T-helper 2 cell treated with Interferon-gamma antibody and Interleukin-4, amounts not matched to agents 100 ng/mL and 5 ng/mL, for 36 hours (primary cell): ENCODE data around the gene DCLK2. TPM values are rescaled to one million over a fixed set of nuclear protein-coding genes. Genes with fewer than 3 reads are reported as not detected.

Source experiments
- intact Hi-C: fragments of 100-400 bp; cut with micrococcal nuclease; formaldehyde crosslinking; loops from one replicate; pipeline ENCODE4 v1.15.1; 2023
- total RNA-seq: library from RNA; stranded (reverse); gene quantifications from 2 replicates; pipeline ENCODE4 v1.2.3, GENCODE V29; 2022

Gene DCLK2
- total RNA-seq, 1 donor from 2014 or later, result 0.16 TPM

DNA sequence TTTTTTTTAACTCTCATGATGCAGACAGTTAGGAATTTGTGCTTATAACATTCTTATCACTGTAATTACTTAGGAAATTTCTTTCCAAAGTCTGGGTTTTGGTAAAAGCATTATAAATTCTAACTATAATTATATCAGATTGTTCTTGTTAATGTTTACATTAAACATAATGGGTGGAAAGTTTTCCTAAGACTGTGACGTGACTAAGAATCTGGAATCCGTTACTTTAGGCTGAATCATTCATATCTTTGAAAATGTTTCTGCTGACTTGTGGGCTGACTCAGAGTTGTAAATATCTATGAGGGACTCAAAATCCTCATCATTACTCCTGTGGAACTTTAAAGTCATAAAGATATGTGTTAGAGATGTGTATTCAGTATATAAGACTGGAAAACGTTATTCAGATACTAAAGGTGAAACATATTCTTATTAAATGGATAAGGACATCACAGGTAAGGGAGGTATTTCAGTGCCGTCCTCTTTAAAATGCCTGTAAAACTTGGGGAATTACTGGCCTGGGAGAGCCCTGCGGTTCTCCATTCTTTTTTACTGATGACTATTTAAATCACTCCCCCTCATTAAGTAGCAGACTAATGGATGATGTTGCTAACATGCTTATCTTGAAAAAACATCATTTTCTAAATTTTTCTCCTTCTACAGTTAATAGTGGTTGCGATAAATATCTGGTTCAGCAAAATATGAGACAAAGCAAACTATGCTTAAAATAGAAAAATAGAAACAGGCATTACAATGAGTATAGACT is 159.0 kb downstream of the DCLK2 start:
- intact Hi-C loops, result no loop called here

DNA sequence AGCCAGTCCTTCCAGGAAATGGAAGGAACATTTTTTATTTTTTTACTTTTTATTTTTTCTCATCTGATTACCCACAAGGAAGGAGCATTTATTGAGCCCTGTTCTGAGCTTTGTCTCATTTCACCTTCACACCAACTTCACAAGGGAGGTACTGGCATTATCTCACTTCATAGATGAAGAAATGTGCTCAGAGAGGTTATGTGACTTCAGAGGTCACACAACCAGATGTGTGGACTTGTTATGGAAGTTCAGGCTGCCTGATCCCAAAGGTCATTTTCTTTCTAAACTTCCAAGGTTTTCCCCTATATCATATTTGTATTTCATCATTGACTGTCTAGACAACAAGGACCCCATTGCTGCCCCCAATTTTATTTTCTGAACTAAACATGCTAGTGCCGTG is 160.3 kb downstream of the DCLK2 start:
- intact Hi-C loops, result no loop called here

DNA sequence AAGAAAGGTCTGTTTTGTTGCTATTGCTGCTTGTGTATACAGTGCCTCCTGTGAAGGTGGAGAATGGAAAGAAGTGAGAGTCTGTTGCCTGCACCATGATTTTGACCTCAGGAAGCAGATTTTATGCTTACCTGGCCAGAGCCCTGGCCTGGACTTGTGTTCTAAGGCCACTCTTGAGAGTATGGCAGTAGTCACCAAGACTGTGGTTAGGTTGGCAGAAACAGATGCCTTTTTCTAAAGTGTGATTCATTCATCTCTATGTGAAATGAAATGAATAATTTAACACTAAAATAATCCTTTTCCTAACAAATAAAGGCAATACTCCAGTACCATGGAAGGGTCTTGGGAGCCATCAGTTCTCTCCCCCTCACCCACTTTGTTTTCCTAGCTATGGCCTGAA is 161.8 kb downstream of the DCLK2 start:
- intact Hi-C loops, result loop anchor here (5.0 kb wide), 1 partner anchor 627 kb away; no protein-coding TSS in a partner anchor

DNA sequence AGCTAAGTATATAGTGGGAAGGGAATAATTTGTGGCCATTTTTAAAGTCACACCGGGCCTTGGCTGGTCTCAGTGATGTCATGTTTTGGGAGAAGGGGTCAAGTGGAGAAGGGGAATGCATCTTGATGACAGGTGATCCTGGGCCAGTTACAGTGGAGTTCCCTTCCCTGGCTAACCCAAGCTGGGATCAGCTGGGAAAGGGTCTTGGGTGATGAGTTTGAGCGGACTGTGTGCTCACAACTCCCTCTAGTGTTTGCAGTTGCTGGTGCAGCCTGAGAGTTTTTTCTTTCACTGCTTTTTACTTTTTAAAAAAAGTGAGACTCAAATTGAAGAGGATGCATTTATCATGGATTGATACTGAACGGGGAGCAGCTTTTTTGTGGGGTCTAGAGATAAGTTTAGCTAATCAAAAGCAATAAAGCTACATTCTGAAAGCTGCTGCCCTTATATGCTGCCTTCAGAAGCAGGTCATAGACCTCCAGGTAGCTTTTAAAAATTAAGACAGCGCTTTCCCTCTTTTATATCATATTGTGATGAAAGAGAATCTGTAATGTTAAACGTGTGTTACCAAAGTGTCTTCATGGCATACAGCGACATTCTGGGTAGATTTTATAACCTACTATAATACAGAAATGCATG is 164.7 kb downstream of the DCLK2 start:
- intact Hi-C loops, result loop anchor here (1.0 to 5.0 kb wide), 2 partner anchors 262 to 624 kb away; no protein-coding TSS in a partner anchor

DNA sequence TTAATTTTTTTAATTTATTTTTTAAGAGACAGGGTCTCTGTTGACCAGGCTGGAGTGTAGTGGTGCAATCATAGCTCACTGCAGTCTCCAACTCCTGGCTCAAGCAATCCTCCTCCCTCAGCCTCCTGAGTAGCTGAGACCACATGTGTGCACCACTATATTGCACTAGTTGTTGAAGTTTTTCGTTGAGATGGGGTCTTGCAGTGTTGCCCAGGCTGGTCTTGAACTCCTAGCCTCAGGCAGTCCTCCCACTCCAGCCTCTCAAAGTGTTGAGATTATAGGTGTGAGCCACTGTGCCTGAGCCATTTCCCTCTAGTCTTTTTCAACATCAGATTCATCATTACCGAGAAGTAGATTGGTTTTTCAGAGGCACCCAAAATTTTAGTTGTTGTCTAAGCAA is 165.7 kb downstream of the DCLK2 start:
- intact Hi-C loops, result loop anchor here (1.0 to 5.0 kb wide), 2 partner anchors 263 to 623 kb away; no protein-coding TSS in a partner anchor

DNA sequence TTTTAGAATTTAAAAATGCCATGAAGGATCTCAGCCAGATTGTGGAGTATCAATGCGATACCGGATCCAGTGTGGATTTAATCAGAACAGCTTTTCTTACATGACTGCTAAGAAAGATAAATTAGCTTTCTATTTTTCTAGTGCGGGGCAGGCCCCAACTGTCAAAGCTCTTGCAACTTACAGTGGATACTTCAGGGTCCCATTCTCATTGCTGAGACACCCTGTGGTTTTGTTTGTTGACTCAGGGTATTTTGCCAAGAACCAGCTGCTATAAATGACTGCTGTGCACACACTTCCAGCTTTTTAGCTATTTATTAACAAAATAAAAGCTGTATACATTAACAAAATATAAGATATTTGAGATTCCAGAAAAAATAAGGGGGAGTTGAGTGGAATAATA is 166.4 kb downstream of the DCLK2 start:
- intact Hi-C loops, result loop anchor here (5.0 kb wide), 1 partner anchor 623 kb away; no protein-coding TSS in a partner anchor

DNA sequence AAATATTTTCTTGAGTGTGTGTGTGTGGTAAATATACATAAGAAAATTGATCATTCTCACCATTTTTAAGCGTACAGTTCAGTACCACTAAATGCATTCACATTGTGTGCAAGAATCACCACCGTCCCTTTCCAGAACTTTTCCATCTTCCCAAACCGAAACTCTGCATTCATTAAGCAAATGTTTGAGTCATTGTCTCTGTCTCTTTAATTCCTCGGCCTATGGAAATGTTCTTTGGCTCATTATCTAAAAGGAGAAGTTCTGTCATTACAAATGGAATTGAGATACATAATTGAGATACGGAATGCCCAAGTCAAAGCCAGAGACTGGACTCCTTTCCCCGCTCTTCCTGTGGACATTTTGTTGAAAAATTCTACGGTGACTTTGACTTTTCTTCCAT is 168.9 kb downstream of the DCLK2 start:
- intact Hi-C loops, result no loop called here

DNA sequence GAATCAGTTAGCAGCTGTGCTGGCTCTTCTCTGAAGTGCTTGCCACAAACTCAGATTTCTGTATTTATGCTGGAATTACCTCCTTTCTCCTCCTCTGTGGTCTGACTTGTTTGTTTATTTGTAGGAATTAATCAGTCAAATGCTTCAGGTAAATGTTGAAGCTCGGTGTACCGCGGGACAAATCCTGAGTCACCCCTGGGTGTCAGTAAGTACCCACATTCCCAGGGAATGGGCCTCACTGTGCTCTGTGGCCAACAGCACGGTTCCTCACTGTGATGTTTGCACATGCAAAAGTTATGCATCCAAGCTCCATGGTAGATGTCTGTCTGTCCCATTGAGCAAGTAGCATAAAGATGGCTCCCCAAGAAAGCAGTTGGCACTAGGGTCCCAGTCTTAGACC is 169.9 kb downstream of the DCLK2 start:
- intact Hi-C loops, result no loop called here

DNA sequence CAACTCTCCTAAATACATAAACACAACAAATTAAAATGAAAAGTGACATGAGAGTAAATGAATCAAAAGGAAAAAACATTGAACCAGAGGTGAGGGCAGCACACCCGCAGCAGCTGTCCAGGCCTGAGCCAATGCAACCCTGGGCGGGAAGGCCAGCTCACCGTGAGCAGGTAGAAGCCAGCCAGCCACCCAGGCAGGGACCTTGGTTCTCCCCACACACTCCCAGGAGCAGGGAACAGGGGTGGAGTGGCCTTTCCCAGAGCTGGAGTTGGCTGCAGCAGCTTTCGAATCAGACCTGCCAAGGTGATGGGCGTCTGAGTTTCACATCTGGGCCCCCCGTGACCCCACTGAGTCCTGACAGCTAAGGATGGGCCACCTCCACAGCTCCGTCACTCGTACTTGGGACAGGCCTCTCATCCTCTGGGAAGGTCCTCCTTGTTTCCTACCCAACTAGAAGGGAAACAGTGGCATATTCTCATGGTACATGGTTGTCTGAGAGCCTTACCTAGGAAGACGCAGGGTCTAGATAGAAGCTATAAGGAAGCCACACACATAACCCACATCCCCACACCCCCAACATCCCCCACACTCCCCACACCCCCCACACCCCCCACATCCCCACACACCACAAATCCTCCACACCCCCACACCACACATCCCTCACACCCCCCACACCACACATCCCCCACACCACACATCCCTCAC is 172.2 kb downstream of the DCLK2 start:
- intact Hi-C loops, result no loop called here

DNA sequence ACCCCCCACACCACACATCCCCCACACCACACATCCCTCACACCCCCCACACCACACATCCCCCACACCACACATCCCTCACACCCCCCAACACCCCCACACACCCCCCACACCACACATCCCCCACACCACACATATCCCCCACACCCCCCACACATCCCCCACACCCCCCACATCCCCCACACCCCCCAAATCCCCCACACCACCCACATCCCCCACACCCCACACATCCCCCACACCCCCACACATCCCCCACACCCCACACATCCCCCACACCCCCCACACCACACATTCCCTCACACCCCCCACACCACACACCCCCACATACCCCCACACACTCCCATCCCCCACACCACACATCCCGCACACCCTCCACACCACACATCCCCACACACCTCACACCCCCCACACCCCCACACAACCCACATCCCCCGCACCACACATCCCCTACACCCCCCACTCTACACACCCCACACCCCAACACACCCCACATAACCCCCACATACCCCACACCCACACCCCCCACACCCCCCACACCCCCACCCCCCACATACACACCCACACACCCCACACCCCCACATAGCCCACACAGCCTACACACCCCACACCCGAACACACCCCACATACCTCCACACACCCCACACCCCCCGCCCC is 172.9 kb downstream of the DCLK2 start:
- intact Hi-C loops, result no loop called here

DNA sequence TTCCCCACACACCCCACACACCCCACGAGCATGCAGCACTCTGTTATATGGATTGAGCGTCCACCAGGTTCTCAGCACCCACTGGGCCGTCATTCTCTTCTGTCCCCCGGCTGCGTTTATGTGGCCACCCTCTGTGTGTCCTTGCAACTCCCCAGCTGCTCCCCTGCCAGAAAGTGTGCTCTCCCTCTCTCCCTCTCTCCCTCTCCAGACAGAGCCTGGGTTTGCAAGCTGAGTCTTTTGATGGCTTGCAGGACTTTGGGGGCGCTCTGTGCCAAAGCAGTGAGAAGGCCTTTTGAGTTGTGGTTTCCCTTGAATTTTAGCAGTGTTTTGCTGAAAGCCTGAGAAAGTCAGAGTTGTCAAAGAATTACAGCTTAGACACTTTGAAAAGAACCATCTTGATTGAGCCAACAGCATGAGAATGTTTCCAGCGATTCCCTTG is 173.5 kb downstream of the DCLK2 start:
- intact Hi-C loops, result no loop called here

DNA sequence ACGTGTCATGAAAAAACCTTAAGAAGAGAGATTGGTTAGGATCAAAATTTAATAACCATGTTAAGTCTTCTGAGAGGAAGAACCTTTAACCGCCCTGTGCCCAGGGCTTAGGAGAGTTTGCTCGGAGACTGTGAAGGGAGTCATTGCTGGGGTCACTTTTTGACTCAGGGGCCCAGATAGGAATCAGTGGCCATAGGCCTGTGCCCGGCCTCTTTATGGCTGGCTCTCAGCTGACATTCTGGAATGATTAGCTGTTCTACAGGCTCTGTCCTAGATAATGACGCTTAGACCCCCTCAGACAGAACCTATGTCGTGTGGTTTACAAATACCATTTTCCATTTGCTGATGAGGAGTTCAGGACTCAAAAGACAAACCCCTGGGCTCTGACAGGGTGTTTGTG is 174.1 kb downstream of the DCLK2 start:
- intact Hi-C loops, result no loop called here

DNA sequence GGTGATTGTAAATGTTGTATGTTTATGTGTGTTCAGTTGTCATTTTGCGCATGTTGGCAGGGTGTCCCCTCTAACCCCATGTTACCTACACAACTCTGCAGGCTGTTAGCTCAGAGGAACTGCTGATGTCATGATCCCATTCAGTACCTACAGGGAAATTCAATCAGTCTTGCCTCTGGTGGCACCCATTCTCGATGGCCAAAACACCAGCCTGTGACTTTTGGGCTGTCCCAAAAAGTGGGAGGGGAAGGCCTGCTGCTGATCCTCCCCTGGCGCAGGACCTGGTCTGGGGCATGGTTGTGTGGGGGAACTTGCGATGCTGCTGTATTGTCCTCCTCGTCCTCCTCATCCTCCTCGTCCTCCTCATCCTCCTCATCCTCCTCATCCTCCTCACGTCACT is 174.5 kb downstream of the DCLK2 start:
- intact Hi-C loops, result no loop called here

DNA sequence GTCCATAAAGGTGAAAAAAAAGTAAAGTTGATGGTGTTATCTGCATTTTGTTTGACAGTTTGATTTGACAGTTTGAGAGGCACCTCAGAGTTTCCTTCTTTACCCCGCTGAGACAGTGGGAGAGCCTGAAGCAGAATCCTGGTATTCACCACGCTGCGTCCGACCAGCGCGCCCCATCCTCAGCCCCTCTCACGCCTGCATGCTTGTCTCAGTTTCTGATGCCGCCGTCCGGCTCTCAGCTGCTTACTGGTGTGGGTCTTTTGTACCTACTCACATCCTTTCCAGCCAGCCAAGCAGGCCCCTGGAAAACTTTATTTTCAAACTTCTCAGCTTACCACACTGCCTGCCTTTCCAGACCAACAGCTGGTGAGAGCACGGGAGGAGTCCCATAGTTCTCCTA is 175.2 kb downstream of the DCLK2 start:
- intact Hi-C loops, result no loop called here

DNA sequence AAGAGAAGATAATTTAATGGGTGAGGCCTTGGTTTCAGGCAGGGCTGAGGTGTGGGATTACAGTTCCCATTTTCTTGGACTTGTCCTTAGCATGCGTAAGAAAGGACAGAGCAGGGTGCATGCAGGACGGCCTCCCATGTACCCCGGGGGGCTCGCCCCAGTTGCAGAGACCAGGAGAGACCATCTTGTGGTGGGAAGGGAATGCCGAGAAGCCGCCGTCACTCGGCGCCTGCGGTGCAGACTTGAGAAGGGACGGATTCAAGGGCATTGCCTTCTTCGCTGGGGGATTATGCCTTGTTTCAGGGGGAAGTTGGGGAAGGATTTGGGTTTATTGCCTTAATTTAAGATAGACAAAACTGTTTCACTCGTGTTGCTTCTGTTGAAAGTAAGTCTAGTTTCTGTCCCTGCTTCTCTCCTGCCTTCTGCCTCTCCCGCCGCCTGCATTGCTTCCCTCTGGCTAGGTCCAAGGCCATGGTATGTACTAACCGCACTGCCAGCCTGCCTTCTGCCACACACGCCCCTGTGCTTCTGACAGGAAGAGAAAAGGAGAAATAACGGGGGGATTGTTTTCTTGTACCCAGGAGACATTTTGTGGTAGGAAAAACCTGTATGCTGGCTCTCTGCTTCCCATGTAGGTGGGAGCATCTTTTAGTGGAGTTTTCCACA is 175.9 kb downstream of the DCLK2 start:
- intact Hi-C loops, result no loop called here

DNA sequence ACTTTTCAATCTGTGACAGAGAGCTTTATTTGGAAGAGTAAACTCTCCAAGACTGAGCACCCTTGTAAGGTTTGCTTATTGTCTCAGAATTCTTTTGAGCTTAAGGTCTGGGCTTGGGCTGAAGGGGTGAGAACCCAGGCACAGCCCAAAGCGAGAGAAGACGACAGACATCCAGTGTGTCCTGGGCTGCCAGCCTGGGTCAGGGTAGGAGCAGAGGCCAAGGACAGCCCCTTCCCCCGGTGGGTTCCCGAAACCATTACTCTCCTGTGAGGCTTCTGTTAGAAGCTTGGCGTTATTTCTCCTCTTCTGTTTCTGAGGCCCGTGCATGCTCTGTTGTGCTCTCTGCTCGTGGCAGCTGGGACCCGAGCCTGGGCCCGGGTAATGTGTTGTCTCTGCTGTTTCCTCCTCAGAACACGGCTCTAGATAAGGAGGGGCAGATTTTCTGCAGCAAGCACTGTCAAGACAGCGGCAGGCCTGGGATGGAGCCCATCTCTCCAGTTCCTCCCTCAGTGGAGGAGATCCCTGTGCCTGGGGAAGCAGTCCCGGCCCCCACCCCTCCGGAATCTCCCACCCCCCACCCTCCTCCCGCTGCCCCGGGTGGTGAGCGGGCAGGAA is 177.5 kb downstream of the DCLK2 start:
- intact Hi-C loops, result no loop called here

DNA sequence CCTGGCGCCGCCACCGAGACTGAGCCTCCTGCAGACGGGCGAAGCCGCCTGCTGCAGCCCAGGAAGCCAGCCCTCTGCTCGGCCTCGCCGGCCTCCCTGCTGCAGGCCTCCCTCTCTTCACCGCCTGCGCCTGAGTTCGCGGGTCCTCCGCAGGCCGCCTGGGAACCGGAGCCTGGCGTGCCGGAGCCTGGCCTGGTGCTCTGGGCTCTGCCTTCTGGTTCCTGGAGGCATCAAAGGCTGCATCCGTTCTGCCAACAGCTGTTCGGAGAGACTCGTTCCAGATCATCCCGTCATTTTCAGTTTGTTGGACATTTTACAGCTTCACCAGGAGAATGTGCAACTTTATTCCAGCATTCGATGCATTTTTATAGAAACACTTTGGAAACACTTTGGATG is 178.0 kb downstream of the DCLK2 start:
- intact Hi-C loops, result no loop called here

DNA sequence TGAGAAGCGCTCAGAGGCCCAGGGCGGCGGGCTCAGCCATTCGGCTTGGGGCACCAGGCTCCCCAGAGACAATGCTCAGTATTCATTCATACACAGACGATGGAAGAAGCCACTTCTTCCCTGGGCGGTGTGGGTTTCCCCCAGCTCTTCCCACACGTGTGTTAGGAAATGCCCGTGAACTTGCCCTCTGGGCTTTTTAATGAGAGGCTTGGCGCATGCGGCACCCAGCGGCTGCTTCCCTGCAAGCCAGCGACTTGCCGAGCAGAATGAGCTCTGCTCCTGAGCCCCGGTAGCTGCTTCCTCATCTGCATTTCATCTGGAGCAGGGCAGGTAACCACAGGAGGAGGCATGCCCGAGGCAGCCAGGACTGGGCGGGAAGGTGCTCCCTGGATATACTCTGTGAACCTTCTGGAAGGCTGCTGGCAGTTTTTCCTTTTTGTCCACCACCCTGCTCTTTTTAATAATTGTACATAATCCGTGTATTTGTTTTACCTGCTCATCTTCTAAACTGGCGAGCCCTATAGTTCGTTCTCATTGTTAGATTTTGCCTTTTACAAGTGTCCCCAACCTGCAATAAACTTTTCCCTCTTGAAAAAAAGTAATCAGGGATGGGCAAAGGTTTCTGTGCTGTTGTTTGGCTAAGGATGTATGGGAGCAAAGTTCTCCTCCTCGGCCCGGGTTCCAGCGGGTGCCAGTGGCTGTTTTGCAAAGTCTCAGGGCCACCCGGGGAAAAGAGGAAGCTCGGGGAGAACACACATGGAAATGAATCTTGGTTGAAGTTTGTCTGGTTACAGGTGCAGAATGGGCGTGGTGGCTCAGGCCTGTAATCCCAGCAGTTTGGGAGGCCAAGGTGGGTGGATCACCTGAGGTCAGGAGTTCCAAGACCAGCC is 178.8 kb downstream of the DCLK2 start:
- intact Hi-C loops, result no loop called here

DNA sequence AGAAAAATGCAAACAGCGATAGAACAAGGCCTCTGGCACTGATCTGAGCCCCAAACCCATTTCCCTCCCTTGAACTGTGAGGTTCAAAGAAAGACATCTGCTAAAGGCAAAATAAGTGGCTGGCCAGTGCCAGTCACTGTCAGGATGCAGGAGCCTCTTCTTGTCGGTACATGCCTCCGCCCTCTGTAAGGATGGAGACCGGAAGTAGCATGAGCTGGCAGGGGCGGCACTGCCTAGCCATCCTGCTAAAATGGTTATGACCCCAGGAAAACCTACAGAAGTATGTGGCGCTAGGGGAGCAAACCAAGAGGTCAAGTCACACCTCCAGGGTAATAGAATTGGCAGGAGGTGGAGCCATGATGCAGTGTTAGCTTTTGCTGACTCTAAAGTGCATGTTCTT is 180.3 kb downstream of the DCLK2 start:
- intact Hi-C loops, result no loop called here
